IMR-90 (cell line): ENCODE results near the gene GLMP. TPM values are rescaled to one million over a fixed set of nuclear protein-coding genes. Genes with fewer than 3 reads are reported as not detected.

Source experiments
- ATAC-seq: fragments of 200-7000 bp; cut with Tn5 transposase; 2 replicates; pipeline ENCODE4 v1.9.1; 2020; ENCODE audit warnings: low read depth, mild to moderate bottlenecking, moderate library complexity
- BruUV-seq: library from RNA; stranded (reverse); fragments of 400-500 nt; replicated peaks from 2 replicates; lab custom pipeline; 2021; lab: Mats Ljungman, UMichigan
- CTCF ChIA-PET: fragments of 300-600 bp; formaldehyde crosslinking; extraction: SDS; loops from one replicate; lab custom pipeline; 2021; ENCODE audit warnings: antibody characterized with exemption; lab: Yijun Ruan, JAX
- POLR2A ChIA-PET: fragments of 300-600 bp; sonication (Branson Sonifier 250); formaldehyde crosslinking; loops from one replicate; lab custom pipeline; 2022; ENCODE audit warnings: antibody characterized with exemption; ENCODE audit not compliant: unreplicated experiment; lab: Charles Lee
- DNase-seq: peaks from one replicate; pipeline ENCODE4 v3.0.0; 2013
- H2AFZ ChIP-seq: replicated peaks from 2 replicates; pipeline ENCODE3; 2013; ENCODE audit warnings: low read length, mild to moderate bottlenecking; ENCODE audit not compliant: poor library complexity
- H2AK5ac ChIP-seq: 2 replicates; pipeline ENCODE4 v1.6.1; 2013; ENCODE audit warnings: low read depth, low read length, inconsistent platforms
- H2AK9ac ChIP-seq: replicated peaks from 2 replicates; pipeline ENCODE3; 2013; ENCODE audit warnings: mild to moderate bottlenecking, low read depth, low read length, moderate library complexity; ENCODE audit not compliant: poor library complexity
- H2BK120ac ChIP-seq: 2 replicates; pipeline ENCODE4 v1.6.1; 2013; ENCODE audit warnings: low read depth, low read length, inconsistent platforms
- H2BK15ac ChIP-seq: 3 replicates; pipeline ENCODE4 v1.6.1; 2013; ENCODE audit warnings: low read depth, low read length, inconsistent platforms
- H2BK20ac ChIP-seq: 2 replicates; pipeline ENCODE4 v1.6.1; 2013; ENCODE audit warnings: low read depth, mild to moderate bottlenecking, inconsistent platforms, low read length, moderate library complexity
- H2BK5ac ChIP-seq: 2 replicates; pipeline ENCODE4 v1.6.1; 2013; ENCODE audit warnings: mild to moderate bottlenecking, low read depth, low read length, inconsistent platforms; ENCODE audit not compliant: poor library complexity, severe bottlenecking
- H3K14ac ChIP-seq: replicated peaks from 2 replicates; pipeline ENCODE4 v1.6.1; 2013; ENCODE audit warnings: low read depth, low read length, inconsistent platforms
- H3K18ac ChIP-seq: 2 replicates; pipeline ENCODE4 v1.6.1; 2013; ENCODE audit warnings: low read depth, low read length, control low read depth
- H3K23ac ChIP-seq: 2 replicates; pipeline ENCODE4 v1.6.1; 2013; ENCODE audit warnings: low read depth, low read length, inconsistent platforms
- H3K27ac ChIP-seq: 2 replicates; pipeline ENCODE4 v1.5.1; 2013; ENCODE audit warnings: mild to moderate bottlenecking, control low read depth, low read length; ENCODE audit not compliant: insufficient read depth
- H3K27me3 ChIP-seq: 2 replicates; pipeline ENCODE4 v1.6.1; 2013; ENCODE audit warnings: low read length; ENCODE audit not compliant: control insufficient read depth, insufficient read depth
- H3K36me3 ChIP-seq: 2 replicates; pipeline ENCODE4 v1.6.1; 2013; ENCODE audit warnings: low read length, mixed read lengths; ENCODE audit not compliant: control insufficient read depth, insufficient read depth
- H3K4ac ChIP-seq: 2 replicates; pipeline ENCODE4 v1.6.1; 2013; ENCODE audit warnings: low read depth, low read length, inconsistent platforms
- H3K4me1 ChIP-seq: 2 replicates; pipeline ENCODE4 v1.6.1; 2013; ENCODE audit warnings: low read length, mixed read lengths; ENCODE audit not compliant: control insufficient read depth, insufficient read depth
- H3K4me2 ChIP-seq: 2 replicates; pipeline ENCODE4 v1.6.1; 2013; ENCODE audit warnings: low read depth, mild to moderate bottlenecking, control low read depth, low read length, moderate library complexity
- H3K4me3 ChIP-seq: 2 replicates; pipeline ENCODE4 v1.5.1; 2013; ENCODE audit warnings: low read depth, mild to moderate bottlenecking, control low read depth, low read length, moderate library complexity; ENCODE audit not compliant: insufficient read depth
- H3K56ac ChIP-seq: 2 replicates; pipeline ENCODE4 v1.6.1; 2013; ENCODE audit warnings: low read length, inconsistent platforms; ENCODE audit not compliant: insufficient read depth; ENCODE audit errors: extremely low read depth
- H3K79me1 ChIP-seq, 2 experiments: 2 replicates each; pipeline ENCODE4 v1.6.1; 2013; ENCODE audit warnings: low read length in 2 of 2, inconsistent platforms in 1 of 2, low read depth in 1 of 2
- H3K9ac ChIP-seq: 2 replicates; pipeline ENCODE4 v1.6.1; 2013; ENCODE audit warnings: low read depth, low read length, control low read depth
- H3K9me1 ChIP-seq: 2 replicates; pipeline ENCODE4 v1.6.1; 2013; ENCODE audit warnings: low read length, inconsistent platforms; ENCODE audit not compliant: insufficient read depth
- H3K9me3 ChIP-seq: 2 replicates; pipeline ENCODE4 v1.6.1; 2013; ENCODE audit warnings: low read length; ENCODE audit not compliant: control insufficient read depth, insufficient read depth
- H4K20me1 ChIP-seq: 2 replicates; pipeline ENCODE4 v1.6.1; 2013; ENCODE audit warnings: low read length, inconsistent platforms; ENCODE audit not compliant: insufficient read depth
- H4K5ac ChIP-seq: 2 replicates; pipeline ENCODE4 v1.6.1; 2013; ENCODE audit warnings: mild to moderate bottlenecking, low read depth, low read length, control low read depth
- H4K8ac ChIP-seq, 2 experiments: 2 replicates each; pipeline ENCODE4 v1.6.1; 2013; ENCODE audit warnings: low read depth in 2 of 2, low read length in 2 of 2, control low read depth in 1 of 2, inconsistent platforms in 1 of 2
- H4K91ac ChIP-seq: 2 replicates; pipeline ENCODE4 v1.6.1; 2013; ENCODE audit warnings: low read depth, low read length, inconsistent platforms; ENCODE audit not compliant: insufficient read depth
- BHLHE40 ChIP-seq: fragments of 150-350 bp; IDR thresholded peaks from 2 replicates; pipeline ENCODE4 v1.6.1; 2016; ENCODE audit warnings: mild to moderate bottlenecking, low read depth, low read length
- ELK1 ChIP-seq: fragments of 150-350 bp; IDR thresholded peaks from 2 replicates; pipeline ENCODE4 v1.6.1; 2016; ENCODE audit warnings: low read depth, mild to moderate bottlenecking, low read length, moderate library complexity, borderline replicate concordance
- MAZ ChIP-seq: IDR thresholded peaks from 2 replicates; pipeline ENCODE4 v1.6.1; 2012; ENCODE audit warnings: low read depth, mild to moderate bottlenecking, low read length, improper control_type of control experiment, moderate library complexity, borderline replicate concordance
- NFE2L2 ChIP-seq: fragments of 150-350 bp; IDR thresholded peaks from 2 replicates; pipeline ENCODE4 v1.6.1; 2016; ENCODE audit warnings: low read depth, mild to moderate bottlenecking, low read length
- RAD21 ChIP-seq: IDR thresholded peaks from 2 replicates; pipeline ENCODE4 v1.6.1; 2012; ENCODE audit warnings: low read length, improper control_type of control experiment
- RCOR1 ChIP-seq: IDR thresholded peaks from 2 replicates; pipeline ENCODE4 v1.6.1; 2012; ENCODE audit warnings: mild to moderate bottlenecking, low read length, improper control_type of control experiment; ENCODE audit not compliant: insufficient replicate concordance
- WGBS, 2 experiments: methylation state at CpG; one replicate each; pipeline versions ENCODE4 v1.1.5 to v1.1.7; 2013; ENCODE audit warnings: missing lambda C conversion rate in 2 of 2; ENCODE audit not compliant: insufficient read length in 1 of 2; ENCODE audit errors: extremely low coverage in 2 of 2; 5-methylcytosine and 5-hydroxymethylcytosine counted together
- dilution Hi-C: fragments of 300-500 bp; cut with HindIII; formaldehyde crosslinking; loops from one replicate; pipeline ENCODE4 v1.14.3; 2018; ENCODE audit warnings: low sequenced_read_pairs; ENCODE audit not compliant: unreplicated experiment
- in situ Hi-C: fragments of 300-500 bp; cut with MboI; formaldehyde crosslinking; loops from 3 replicates; pipeline ENCODE4 v1.14.3; 2019; ENCODE audit warnings: low sequenced_read_pairs, inconsistent platforms, mixed read lengths
- intact Hi-C: fragments of 100-400 bp; cut with micrococcal nuclease; formaldehyde crosslinking; loops from 2 replicates; pipeline ENCODE4 v1.10.0; 2022
- polyA plus RNA-seq, 3 experiments: library from polyadenylated mRNA; depleted of rRNA; stranded (reverse); fragments of >200 nt; gene quantifications; 2 replicates each; pipeline ENCODE4 v1.2.3, GENCODE V29; 2012; ENCODE audit warnings: low replicate concordance in 1 of 3
- total RNA-seq: library from RNA; depleted of rRNA; stranded (reverse); fragments of >200 nt; gene quantifications from 2 replicates; pipeline ENCODE4 v1.2.3, GENCODE V29; 2012
- TF ChIP-seq, protein P1 (sequence below): conservative IDR thresholded peaks from 2 replicates; pipeline ENCODE4 v1.5.1; 2012; ENCODE audit warnings: mild to moderate bottlenecking, low read depth, low read length, improper control_type of control experiment

The GLMP gene
- total and polyA plus RNA-seq, 2 of the 4 experiments (the other 2 are of a cell fraction): 32.6 to 43.1 TPM

DNA sequence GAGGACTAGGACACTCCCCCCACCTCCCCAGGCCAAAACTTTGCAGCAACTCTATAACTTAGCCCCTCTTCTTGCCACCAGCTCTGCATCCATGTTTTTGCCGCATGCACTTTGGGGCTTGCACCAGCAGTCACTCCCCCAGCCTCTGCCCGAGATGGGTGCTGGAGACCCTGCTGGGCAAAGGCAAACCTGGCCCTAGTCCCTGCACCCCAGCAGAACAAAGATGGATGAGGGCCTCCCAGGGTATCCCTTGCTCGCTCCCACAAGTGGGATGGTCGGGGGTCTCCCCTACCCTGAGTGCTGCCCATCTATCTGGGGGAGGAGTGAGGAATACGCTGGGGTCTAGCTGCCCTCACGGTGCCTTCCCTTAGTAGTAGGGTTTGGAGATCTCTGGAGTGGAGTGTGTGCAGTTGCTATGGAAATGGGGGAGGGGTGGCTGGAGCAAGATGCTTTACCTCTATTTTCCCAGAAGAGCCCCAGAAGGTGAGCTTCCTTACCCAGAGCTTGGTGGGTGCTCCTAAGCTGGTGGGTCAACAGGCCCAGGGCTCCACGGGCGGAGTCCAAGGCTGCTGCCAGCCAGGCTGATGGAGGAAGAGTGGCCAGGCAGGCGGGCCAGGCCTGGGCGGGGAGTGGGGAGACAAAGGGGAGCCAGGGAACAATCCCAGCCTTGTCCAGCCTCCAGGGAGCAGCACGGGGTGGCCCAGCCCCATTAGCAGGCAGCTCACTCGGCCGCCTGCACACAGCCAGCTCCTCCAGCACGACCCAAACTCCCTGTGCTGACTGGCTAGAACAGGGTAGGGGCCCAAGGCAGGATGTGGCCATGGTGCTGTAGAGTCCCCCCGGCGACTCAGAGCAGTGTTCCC lies 47.8 kb downstream of the GLMP start, which contains the start of gene PAQR6:
Gene PAQR6 (minus strand): TSS at position 597 of the 863 bp plus-strand sequence. CDS start 1,325 bp downstream, outside the sequence.
- no peak within 1 kb of the TSS for H2BK5ac ChIP-seq
- H3K4me3 ChIP-seq: no peak within 1 kb of the TSS
- intact Hi-C loops: no loop called here
- H3K14ac ChIP-seq: no peak within 1 kb of the TSS
- dilution Hi-C loops: no loop called here
- DNase-seq: no peak
- H3K4me1 ChIP-seq: peaks cover 2% of the 10 kb centered on the region; the same call in 1 of the 2 replicates
- no peaks in the 10 kb centered on the region for H3K9me1 ChIP-seq
- H3K79me1 ChIP-seq: no peaks in the 10 kb centered on the region
- H3K4me2 ChIP-seq: no peak within 1 kb of the TSS
- H3K27ac ChIP-seq: no peak within 1 kb of the TSS
- no peaks in the 10 kb centered on the region; the same call in none of the 2 replicates for H4K20me1 ChIP-seq
- in situ Hi-C loops: no loop called here
- no peaks in the 10 kb centered on the region for H3K9me3 ChIP-seq
- no peak within 1 kb of the TSS for H4K91ac ChIP-seq
- H3K56ac ChIP-seq: no peak within 1 kb of the TSS
- no TSS peak for BruUV-seq
- no peak within 1 kb of the TSS for H3K9ac ChIP-seq
- no peak within 1 kb of the TSS for H3K18ac ChIP-seq
- ChIA-PET POLR2A (interaction anchor here (0.6 kb wide), 1 partner anchor 35 kb away, joined by 4 read pairs; the partner anchor contains the start of gene SMG5), CTCF (no interaction called here)
- TF ChIP-seq, protein P1, sequence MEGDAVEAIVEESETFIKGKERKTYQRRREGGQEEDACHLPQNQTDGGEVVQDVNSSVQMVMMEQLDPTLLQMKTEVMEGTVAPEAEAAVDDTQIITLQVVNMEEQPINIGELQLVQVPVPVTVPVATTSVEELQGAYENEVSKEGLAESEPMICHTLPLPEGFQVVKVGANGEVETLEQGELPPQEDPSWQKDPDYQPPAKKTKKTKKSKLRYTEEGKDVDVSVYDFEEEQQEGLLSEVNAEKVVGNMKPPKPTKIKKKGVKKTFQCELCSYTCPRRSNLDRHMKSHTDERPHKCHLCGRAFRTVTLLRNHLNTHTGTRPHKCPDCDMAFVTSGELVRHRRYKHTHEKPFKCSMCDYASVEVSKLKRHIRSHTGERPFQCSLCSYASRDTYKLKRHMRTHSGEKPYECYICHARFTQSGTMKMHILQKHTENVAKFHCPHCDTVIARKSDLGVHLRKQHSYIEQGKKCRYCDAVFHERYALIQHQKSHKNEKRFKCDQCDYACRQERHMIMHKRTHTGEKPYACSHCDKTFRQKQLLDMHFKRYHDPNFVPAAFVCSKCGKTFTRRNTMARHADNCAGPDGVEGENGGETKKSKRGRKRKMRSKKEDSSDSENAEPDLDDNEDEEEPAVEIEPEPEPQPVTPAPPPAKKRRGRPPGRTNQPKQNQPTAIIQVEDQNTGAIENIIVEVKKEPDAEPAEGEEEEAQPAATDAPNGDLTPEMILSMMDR: no peak
- TF ChIP-seq ELK1 (no peak), RCOR1 (no peak), RAD21 (no peak), MAZ (no peak), BHLHE40 (no peak), NFE2L2 (no peak)
- 65% methylated on average over 4 of the region's 16 CpGs; no CpG with 5 or more reads in 1 of the 2 experiments for WGBS, 2 experiments
- H4K5ac ChIP-seq: no peak within 1 kb of the TSS
- H2AFZ ChIP-seq: no peak within 1 kb of the TSS
- H2BK120ac ChIP-seq: no peak within 1 kb of the TSS
- H3K36me3 ChIP-seq: peaks cover 37% of the 10 kb centered on the region
- H2BK20ac ChIP-seq: no peak within 1 kb of the TSS
- no peak within 1 kb of the TSS for H3K4ac ChIP-seq
- no peak; the same call in 1 of the 2 replicates for ATAC-seq
- no peak within 1 kb of the TSS for H4K8ac ChIP-seq
- peaks cover 12% of the 10 kb centered on the region; the same call in 1 of the 2 replicates for H3K27me3 ChIP-seq
- H2BK15ac ChIP-seq: no peak within 1 kb of the TSS
- H3K23ac ChIP-seq: 0 out of 2 replicates have a peak within 1 kb of the TSS, but pooled peaks have one; percentile 10
- H2AK5ac ChIP-seq: no peak within 1 kb of the TSS
- peak within 1 kb of the TSS; percentile 44 for H2AK9ac ChIP-seq
